GM06990 (cell line): ENCODE results near the gene STOM.
A peak's percentile ranks its signal among the peaks of the same experiment; 100 is the strongest.

Experiments
- DNase-seq: peaks from one replicate; pipeline ENCODE4 v3.0.0-alpha.2; 2011; ENCODE audit not compliant: insufficient read length; ENCODE audit errors: extremely low read depth
- H3K27me3 ChIP-seq: replicated peaks from 2 replicates; pipeline ENCODE4 v1.6.0; 2011; ENCODE audit warnings: low read length; ENCODE audit not compliant: control insufficient read depth, insufficient read depth
- H3K36me3 ChIP-seq: 2 replicates; pipeline ENCODE4 v1.5.1; 2011; ENCODE audit warnings: low read length; ENCODE audit not compliant: control insufficient read depth, insufficient read depth
- H3K4me3 ChIP-seq: replicated peaks from 2 replicates; pipeline ENCODE4 v1.5.1; 2011; ENCODE audit warnings: low read depth, mild to moderate bottlenecking, control low read depth, low read length
- CTCF ChIP-seq: IDR thresholded peaks from 2 replicates; pipeline ENCODE4 v1.5.1; 2011; ENCODE audit warnings: low read length, control low read depth, mild to moderate bottlenecking, inconsistent platforms; ENCODE audit not compliant: insufficient read depth, poor library complexity, severe bottlenecking

The STOM gene

GRCh38 chr9:121358751-121359150 is 11.3 kb downstream of the STOM start:
- H3K36me3 ChIP-seq = no peaks in the 10 kb centered on the region
- no peaks in the 10 kb centered on the region for H3K27me3 ChIP-seq
- peak overlapping the region; percentile 29 for H3K4me3 ChIP-seq
- DNase-seq = no peak
- no peak for TF ChIP-seq CTCF

- no peak for DNase-seq
- no peak for TF ChIP-seq CTCF
- Histone ChIP-seq H3K36me3 (no peaks in the 10 kb centered on the region), H3K4me3 (no peak overlapping the region), H3K27me3 (no peaks in the 10 kb centered on the region)
Observed at GRCh38 chr9:121357011-121357410, 13.0 kb downstream of the STOM start.

GRCh38 chr9:121354762-121355161 is 15.3 kb downstream of the STOM start:
- Histone ChIP-seq H3K27me3 (no peaks in the 10 kb centered on the region), H3K4me3 (no peak overlapping the region), H3K36me3 (no peaks in the 10 kb centered on the region)
- DNase-seq = no peak
- TF ChIP-seq CTCF = no peak

- Histone ChIP-seq H3K27me3 (no peaks in the 10 kb centered on the region), H3K36me3 (no peaks in the 10 kb centered on the region), H3K4me3 (no peak overlapping the region)
- no peak for TF ChIP-seq CTCF
- no peak for DNase-seq
Observed at GRCh38 chr9:121354141-121354540, 15.9 kb downstream of the STOM start.

- no peak overlapping the region for H3K4me3 ChIP-seq
- no peaks in the 10 kb centered on the region for H3K27me3 ChIP-seq
- no peak for DNase-seq
- no peaks in the 10 kb centered on the region for H3K36me3 ChIP-seq
- no peak for TF ChIP-seq CTCF
Observed at GRCh38 chr9:121353241-121354061, 16.6 kb downstream of the STOM start.
